H1 (cell line): Measurements from ENCODE around the gene CIITA. TPM values are rescaled to one million over a fixed set of nuclear protein-coding genes. Genes with fewer than 3 reads are reported as not detected.

Experiments used
- ATF3 ChIP-seq: IDR thresholded peaks from 2 replicates; pipeline ENCODE4 v1.6.1; 2011; ENCODE audit warnings: low read depth, mild to moderate bottlenecking, low read length; ENCODE audit not compliant: insufficient read depth
- polyA plus RNA-seq, 7 experiments: library from polyadenylated mRNA; depleted of rRNA in 3 of 7; stranded (reverse) in 5 of 7; unstranded in 2 of 7; fragments of >200 nt in 5 of 7; fragments of 200-250 nt in 2 of 7; gene quantifications; 1 replicate in 5 of 7; 2 replicates in 1 of 7; 4 replicates in 1 of 7; pipeline versions ENCODE4 v1.2.1 to v1.2.3, GENCODE V29; 2011 to 2013; ENCODE audit warnings: missing spikeins in 2 of 7, mixed read lengths in 2 of 7
- total RNA-seq: library from RNA; stranded (reverse); fragmentation: NEBNext Ultra II Directional; extraction: Animal tissue kit (Norgen Biotek cat#: 25700); gene quantifications from 2 replicates; pipeline ENCODE4 v1.2.1, GENCODE V29; 2021

Gene CIITA
- total and polyA plus RNA-seq, 2 of the 8 experiments (the other 6 are each of a cell fraction or from before 2014, with no cell fraction given): 0.07 to 0.17 TPM

DNA sequence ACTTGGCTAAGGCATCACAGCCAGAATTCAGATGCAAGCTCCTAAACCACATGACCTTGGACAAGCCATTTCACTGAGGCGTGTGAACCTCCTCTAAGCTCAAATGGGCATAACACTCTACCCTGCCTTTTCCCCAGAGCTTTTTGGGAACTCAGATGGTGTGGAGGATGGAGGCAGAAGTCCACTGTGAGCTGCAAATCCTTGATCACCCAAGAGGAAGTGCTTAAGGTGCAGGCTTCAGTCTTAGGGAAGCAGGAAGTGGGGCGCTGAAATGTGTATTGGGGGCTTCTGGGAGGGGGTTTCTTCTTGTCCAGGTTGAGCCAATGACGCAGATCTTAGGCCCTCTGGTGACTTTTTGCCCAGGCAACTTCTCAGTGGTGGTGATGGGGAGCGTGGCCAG, 12.9 kb downstream of the CIITA start (continued):
- no peak for TF ChIP-seq ATF3
- TF ChIP-seq, all 59 proteins: peak for 0
